Vagina (tissue), 2 donors: Measurements from ENCODE around the gene CLASRP.

Experiments
- POLR2AphosphoS5 ChIP-seq, 2 donors: sonication (generic); formaldehyde crosslinking; IDR thresholded peaks; one replicate each; pipeline ENCODE4 v1.9.0; 2017; ENCODE audit warnings: antibody characterized with exemption in 2 of 2, mild to moderate bottlenecking in 2 of 2, low read depth in 1 of 2; ENCODE audit not compliant: insufficient read depth in 1 of 2
- TF ChIP-seq, protein P1 (sequence below), 3 experiments: fragments of 450-650 bp in 2 of 3; fragments of 200-600 bp in 1 of 3; sonication (generic) in 1 of 3; IDR thresholded peaks; one replicate each; pipeline ENCODE4 v1.5.1; 2017 to 2019; ENCODE audit warnings: antibody characterized with exemption in 3 of 3, mild to moderate bottlenecking in 2 of 3, moderate library complexity in 2 of 3

DNA sequence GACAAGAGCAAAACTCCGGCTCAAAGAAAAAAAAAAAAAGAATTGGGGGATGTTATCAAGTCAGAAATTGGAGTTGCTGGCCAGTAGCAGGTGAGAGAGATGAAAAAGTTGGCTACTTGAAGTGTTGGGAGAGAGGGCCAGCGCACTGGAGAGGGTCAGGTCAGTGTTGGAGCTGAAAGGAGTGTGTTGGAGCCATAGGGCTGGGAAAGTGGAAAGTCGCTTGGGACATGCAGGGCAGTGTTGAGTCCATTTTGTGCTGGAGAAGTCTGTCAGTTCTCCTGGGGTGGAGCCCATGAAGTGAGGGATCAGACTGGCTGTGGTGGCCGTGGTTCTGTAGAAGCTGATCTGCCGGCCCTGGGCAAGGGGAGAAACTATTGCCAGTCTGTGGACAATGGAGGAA lies 55.9 kb downstream of the CLASRP start:
- TF ChIP-seq, protein P1, sequence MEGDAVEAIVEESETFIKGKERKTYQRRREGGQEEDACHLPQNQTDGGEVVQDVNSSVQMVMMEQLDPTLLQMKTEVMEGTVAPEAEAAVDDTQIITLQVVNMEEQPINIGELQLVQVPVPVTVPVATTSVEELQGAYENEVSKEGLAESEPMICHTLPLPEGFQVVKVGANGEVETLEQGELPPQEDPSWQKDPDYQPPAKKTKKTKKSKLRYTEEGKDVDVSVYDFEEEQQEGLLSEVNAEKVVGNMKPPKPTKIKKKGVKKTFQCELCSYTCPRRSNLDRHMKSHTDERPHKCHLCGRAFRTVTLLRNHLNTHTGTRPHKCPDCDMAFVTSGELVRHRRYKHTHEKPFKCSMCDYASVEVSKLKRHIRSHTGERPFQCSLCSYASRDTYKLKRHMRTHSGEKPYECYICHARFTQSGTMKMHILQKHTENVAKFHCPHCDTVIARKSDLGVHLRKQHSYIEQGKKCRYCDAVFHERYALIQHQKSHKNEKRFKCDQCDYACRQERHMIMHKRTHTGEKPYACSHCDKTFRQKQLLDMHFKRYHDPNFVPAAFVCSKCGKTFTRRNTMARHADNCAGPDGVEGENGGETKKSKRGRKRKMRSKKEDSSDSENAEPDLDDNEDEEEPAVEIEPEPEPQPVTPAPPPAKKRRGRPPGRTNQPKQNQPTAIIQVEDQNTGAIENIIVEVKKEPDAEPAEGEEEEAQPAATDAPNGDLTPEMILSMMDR (IDR thresholded peaks at IDR 0.05) = no peak
- TF ChIP-seq POLR2AphosphoS5 (IDR thresholded peaks at IDR 0.05; ENCODE audit: insufficient read depth in 1 of 2, low read depth in 1 of 2) = no peak
